TTC549 (cell line): ENCODE data around the gene ARHGEF3.

Source experiments
- FAIRE-seq: peaks from 2 replicates; lab custom pipeline; 2012; peaks lifted over from hg19 to GRCh38; lab: Jason Lieb, UNC

ARHGEF3 gene

DNA sequence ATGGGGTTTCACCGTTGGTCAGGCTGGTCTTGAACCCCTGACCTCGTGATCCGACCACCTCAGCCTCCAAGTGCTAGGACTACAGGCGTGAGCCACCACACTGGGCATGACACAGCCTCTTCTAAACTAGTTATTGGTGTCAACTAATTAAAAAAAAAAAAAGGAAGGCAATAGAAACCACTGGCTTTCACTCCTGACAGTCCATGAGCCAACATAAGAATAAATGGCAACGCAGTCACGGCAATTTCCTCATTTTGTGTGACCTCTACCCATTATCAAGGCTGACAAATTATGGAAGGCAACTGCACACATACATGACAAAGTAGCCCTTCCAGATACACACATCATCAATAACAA lies 5.9 kb downstream of the ARHGEF3 start:
- no peak for FAIRE-seq

- FAIRE-seq = no peak
These were observed 6.5 kb downstream of the ARHGEF3 start for GRCh38 chr3:56795097-56795828.

GRCh38 chr3:56792193-56792592 lies 9.6 kb downstream of the ARHGEF3 start:
- no peak for FAIRE-seq

DNA sequence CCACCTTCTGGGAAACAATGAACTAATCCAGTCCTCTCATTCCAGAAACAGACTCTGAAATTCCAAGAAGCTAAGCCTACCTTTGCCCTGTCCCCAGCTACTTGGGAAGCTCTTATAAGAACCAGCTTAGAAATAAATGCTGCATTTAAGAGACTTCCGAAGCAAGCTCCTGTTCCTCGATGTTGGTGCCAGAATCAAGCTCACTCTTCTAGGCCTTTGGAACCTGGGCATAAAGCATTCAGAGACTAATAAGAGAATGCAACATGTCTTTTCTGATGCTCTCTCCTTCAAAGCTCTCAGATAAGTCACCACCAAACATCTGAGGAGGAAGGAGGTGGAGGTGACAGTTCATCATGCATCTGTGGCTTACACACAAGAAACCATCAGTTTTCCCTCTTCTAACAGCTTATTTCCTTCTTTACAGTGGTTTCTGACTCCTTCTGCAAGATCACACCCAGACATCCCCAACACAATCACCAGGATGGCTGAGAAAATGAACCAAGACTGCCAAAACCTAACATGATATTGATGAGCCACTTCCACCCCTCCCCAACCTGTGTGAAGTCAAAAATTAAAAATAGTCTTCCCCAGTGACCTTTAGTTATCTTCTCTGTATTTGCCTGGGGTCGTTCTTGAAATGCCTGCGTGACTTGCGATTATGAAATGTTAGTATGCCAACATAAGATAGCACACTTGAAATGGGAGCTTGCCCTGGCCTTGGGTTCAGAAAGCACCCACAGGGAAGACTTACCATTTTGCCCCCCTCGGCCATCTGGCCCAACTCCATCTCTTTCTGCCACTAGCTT lies 11.5 kb downstream of the ARHGEF3 start:
- FAIRE-seq = no peak

- no peak for FAIRE-seq
These were observed 12.7 kb downstream of the ARHGEF3 start for GRCh38 chr3:56789076-56789475.

DNA sequence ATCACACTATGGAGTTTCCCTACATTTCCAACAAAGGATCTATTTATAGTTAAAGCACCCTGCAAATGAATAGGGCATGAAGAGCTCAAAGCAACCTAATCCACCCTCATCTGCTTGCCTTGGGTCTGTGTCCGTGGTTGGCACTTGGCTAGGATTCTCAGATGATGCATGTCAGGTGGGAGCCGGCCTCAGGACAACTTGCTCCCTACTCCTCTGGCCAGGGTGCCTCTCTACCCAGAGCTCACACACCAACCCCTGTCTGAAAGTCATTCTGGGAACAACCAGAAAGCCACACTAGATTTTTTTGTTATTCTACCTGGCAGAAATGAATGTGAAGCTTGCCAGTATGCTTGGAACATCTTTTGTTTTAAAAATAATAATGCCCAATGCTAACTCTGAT lies 13.2 kb downstream of the ARHGEF3 start:
- FAIRE-seq = no peak

DNA sequence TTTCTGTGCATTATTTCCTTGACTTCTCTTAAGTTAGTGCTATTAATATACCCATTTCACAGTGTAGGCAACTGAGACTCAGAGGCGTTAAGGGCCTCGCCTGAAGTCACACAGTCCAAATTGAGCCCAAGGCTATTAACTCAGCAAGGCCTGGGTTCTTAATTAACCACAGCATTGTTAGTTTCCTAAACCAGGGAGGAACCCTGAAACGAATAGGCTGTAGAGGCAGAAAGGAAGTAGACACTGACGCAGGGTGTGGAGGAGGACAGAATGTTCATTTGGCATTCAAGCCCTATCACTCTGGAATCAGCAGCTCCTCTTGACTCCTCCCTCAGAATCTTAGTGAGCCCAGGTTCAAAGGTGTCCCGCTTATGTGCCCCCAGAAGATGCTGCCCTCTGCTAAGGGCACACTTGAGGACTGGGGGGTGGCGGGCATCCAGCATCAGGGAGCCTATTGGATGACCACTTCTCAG lies 13.9 kb downstream of the ARHGEF3 start:
- FAIRE-seq = no peak

DNA sequence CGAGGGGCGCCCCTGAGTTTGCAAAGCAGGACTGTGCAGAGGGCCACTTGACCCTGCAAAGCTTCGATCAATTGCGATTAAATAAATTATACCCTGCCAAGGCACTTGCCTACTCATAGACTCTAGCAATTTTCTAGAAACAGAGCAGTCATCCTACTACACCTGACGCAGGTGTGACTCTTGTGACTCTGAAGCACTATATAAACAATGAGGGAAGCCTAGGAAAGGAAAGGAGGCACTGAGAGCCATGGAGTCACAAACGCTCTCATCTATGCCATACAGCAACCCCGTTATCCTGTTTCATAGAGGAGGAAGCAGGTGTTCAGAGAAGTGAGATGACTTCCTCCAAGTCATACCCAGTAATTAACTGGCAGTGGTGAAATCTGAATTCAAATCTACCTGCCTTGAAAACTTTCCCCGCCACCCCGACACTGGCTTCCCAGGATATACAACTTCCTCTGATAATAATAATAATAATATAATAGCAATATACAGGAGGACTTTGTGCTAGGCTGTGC lies 14.4 kb downstream of the ARHGEF3 start:
- no peak for FAIRE-seq

- FAIRE-seq = no peak
These were observed 16.2 kb downstream of the ARHGEF3 start for GRCh38 chr3:56785499-56785898.

- FAIRE-seq = no peak
These were observed 17.2 kb downstream of the ARHGEF3 start for GRCh38 chr3:56784448-56785001.

- FAIRE-seq = no peak
These were observed 17.9 kb downstream of the ARHGEF3 start for GRCh38 chr3:56783644-56784447.

- FAIRE-seq = no peak
These were observed 18.8 kb downstream of the ARHGEF3 start for GRCh38 chr3:56782906-56783305.

- FAIRE-seq = no peak
These were observed 19.5 kb downstream of the ARHGEF3 start for GRCh38 chr3:56782215-56782614.

GRCh38 chr3:56781762-56782161 lies 20.0 kb downstream of the ARHGEF3 start:
- no peak for FAIRE-seq

DNA sequence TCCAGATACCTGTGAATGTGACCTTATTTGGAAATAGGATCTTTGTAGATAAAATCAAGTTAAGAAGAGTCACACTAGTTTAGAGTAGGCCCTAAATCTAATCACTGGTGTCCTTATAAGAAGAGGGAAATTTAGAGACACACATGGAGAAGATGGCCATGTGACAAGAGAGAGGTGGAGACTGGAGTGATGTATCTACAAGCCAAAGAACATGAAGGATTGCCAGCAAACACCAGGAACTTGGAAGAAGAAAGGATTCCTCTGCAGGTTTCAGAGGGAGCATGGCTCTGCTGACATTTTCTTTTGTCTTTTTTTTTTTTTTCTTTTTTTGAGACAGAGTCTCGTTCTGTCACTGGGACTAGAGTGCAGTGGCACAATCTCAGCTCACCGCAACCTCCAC lies 20.8 kb downstream of the ARHGEF3 start:
- FAIRE-seq = no peak

GRCh38 chr3:56778893-56779292 lies 22.9 kb downstream of the ARHGEF3 start:
- no peak for FAIRE-seq

DNA sequence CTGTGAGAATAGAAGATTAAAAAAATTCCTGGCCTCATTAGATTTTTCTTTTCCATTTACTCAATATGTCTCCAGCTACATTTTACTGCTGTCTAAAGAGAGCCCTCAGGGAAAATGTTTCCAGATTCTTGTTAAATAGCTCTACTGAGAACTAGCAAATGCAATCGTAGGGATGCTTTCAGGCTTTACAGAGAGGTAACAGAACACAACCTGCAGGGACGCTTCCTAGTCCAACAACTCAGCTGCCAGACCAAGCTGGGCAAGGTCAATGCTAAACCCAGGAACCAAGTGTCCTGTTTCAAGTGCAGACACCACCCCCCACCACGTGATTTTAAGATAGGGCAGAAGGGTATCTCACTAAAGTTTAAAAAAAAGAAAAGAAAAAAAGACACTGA lies 25.2 kb downstream of the ARHGEF3 start:
- no peak for FAIRE-seq

- no peak for FAIRE-seq
These were observed 25.8 kb downstream of the ARHGEF3 start for GRCh38 chr3:56775838-56776555.

GRCh38 chr3:56775445-56775837 lies 26.3 kb downstream of the ARHGEF3 start:
- no peak for FAIRE-seq

DNA sequence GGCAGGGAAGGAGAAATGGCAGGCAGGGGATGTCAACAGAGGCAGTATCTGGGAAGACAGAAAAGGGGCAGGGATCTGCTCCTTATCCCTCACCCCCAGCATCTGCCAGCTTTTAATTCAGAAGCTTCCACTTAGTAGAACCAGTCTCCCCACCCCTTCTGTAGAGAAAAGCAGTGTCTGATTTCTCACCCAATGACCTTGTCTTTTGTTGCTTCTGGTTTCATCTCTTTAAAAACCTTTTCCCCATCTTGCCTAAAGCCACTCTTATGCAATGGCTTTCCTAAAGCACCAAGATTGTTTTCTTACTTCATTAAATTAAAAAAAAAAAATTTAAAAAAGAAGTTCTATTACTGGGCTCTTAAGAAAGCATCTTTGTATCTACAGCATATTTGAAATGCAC lies 27.8 kb downstream of the ARHGEF3 start:
- no peak for FAIRE-seq
